PC-3 (cell line): ENCODE data around the gene PURA.

ENCODE experiments used
- EZH2 ChIP-seq: fragments of 300-600 bp; sonication (generic); IDR thresholded peaks from one replicate; pipeline ENCODE4 v1.6.1; 2017; ENCODE audit warnings: antibody characterized with exemption, mild to moderate bottlenecking, low read length; ENCODE audit not compliant: unreplicated experiment
- EZH2phosphoT487 ChIP-seq: fragments of 300-600 bp; sonication (generic); IDR thresholded peaks from 2 replicates; pipeline ENCODE4 v1.6.1; 2018; ENCODE audit warnings: mild to moderate bottlenecking, antibody characterized with exemption, low read length, borderline replicate concordance
- TF ChIP-seq, protein P1 (sequence below): fragments of 300-600 bp; sonication (generic); conservative IDR thresholded peaks from 2 replicates; pipeline ENCODE4 v1.5.1; 2017; ENCODE audit warnings: antibody characterized with exemption, low read depth, mild to moderate bottlenecking, low read length

GRCh38 chr5:140090251-140090650 is 23.7 kb upstream of the PURA start:
- TF ChIP-seq, protein P1, sequence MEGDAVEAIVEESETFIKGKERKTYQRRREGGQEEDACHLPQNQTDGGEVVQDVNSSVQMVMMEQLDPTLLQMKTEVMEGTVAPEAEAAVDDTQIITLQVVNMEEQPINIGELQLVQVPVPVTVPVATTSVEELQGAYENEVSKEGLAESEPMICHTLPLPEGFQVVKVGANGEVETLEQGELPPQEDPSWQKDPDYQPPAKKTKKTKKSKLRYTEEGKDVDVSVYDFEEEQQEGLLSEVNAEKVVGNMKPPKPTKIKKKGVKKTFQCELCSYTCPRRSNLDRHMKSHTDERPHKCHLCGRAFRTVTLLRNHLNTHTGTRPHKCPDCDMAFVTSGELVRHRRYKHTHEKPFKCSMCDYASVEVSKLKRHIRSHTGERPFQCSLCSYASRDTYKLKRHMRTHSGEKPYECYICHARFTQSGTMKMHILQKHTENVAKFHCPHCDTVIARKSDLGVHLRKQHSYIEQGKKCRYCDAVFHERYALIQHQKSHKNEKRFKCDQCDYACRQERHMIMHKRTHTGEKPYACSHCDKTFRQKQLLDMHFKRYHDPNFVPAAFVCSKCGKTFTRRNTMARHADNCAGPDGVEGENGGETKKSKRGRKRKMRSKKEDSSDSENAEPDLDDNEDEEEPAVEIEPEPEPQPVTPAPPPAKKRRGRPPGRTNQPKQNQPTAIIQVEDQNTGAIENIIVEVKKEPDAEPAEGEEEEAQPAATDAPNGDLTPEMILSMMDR, result no peak
- TF ChIP-seq EZH2 (no peak), EZH2phosphoT487 (no peak)
